ENCODE data around the gene GARIN5A.

- TF ChIP-seq, protein P1, sequence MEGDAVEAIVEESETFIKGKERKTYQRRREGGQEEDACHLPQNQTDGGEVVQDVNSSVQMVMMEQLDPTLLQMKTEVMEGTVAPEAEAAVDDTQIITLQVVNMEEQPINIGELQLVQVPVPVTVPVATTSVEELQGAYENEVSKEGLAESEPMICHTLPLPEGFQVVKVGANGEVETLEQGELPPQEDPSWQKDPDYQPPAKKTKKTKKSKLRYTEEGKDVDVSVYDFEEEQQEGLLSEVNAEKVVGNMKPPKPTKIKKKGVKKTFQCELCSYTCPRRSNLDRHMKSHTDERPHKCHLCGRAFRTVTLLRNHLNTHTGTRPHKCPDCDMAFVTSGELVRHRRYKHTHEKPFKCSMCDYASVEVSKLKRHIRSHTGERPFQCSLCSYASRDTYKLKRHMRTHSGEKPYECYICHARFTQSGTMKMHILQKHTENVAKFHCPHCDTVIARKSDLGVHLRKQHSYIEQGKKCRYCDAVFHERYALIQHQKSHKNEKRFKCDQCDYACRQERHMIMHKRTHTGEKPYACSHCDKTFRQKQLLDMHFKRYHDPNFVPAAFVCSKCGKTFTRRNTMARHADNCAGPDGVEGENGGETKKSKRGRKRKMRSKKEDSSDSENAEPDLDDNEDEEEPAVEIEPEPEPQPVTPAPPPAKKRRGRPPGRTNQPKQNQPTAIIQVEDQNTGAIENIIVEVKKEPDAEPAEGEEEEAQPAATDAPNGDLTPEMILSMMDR (conservative IDR thresholded peaks at IDR 0.05; ENCODE audit: low read length), result peak; percentile 73
- no peak for TF ChIP-seq EZH2phosphoT487 (IDR thresholded peaks at IDR 0.05; ENCODE audit: borderline replicate concordance, low read depth, low read length)
Observed at GRCh38 chr19:50460161-50460765, 16.4 kb downstream of the GARIN5A start.

All from OCI-LY7 (cell line).